LNCaP clone FGC (cell line): Measurements from ENCODE around the gene CFAP100.

Experiments used
- DNase-seq: peaks from one replicate; pipeline ENCODE4 v3.0.0-alpha.2; 2011; ENCODE audit warnings: low read depth
- H3K4me3 ChIP-seq: 2 replicates; pipeline ENCODE4 v1.5.1; 2011; ENCODE audit warnings: mild to moderate bottlenecking, low read depth, low read length, control low read depth
- TF ChIP-seq, protein P1 (sequence below): IDR thresholded peaks from 2 replicates; pipeline ENCODE4 v1.5.1; 2012; ENCODE audit warnings: mild to moderate bottlenecking; ENCODE audit not compliant: control insufficient read depth, insufficient read depth; ENCODE audit errors: extremely low read depth

CFAP100 gene

DNA sequence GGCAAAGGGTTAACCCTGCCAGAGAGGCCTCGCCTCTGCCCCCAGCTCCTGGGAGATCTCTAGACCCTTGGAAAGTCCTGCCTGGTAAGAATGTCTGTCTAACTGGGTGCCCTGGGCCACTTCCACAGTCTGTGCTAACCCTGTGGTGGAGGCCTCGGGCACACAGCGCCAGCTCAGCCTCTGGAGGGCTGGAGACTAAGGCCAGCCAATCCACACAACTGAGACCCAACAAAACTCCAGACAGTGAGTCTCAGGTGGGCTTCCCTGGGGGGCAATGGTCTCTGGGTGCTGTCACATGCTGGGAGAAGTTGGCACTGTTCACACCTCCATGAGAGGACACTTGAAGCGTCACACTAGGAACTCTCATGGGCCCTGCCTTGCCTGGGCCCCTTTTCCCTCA, 61.5 kb downstream of the CFAP100 start:
- no peak for DNase-seq
- H3K4me3 ChIP-seq: no peak overlapping the region
- TF ChIP-seq, protein P1, sequence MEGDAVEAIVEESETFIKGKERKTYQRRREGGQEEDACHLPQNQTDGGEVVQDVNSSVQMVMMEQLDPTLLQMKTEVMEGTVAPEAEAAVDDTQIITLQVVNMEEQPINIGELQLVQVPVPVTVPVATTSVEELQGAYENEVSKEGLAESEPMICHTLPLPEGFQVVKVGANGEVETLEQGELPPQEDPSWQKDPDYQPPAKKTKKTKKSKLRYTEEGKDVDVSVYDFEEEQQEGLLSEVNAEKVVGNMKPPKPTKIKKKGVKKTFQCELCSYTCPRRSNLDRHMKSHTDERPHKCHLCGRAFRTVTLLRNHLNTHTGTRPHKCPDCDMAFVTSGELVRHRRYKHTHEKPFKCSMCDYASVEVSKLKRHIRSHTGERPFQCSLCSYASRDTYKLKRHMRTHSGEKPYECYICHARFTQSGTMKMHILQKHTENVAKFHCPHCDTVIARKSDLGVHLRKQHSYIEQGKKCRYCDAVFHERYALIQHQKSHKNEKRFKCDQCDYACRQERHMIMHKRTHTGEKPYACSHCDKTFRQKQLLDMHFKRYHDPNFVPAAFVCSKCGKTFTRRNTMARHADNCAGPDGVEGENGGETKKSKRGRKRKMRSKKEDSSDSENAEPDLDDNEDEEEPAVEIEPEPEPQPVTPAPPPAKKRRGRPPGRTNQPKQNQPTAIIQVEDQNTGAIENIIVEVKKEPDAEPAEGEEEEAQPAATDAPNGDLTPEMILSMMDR: no peak

- H3K4me3 ChIP-seq: no peak overlapping the region
- TF ChIP-seq, protein P1: no peak
- DNase-seq: no peak
Measured at GRCh38 chr3:126456766-126457388, 62.2 kb downstream of the CFAP100 start.

DNA sequence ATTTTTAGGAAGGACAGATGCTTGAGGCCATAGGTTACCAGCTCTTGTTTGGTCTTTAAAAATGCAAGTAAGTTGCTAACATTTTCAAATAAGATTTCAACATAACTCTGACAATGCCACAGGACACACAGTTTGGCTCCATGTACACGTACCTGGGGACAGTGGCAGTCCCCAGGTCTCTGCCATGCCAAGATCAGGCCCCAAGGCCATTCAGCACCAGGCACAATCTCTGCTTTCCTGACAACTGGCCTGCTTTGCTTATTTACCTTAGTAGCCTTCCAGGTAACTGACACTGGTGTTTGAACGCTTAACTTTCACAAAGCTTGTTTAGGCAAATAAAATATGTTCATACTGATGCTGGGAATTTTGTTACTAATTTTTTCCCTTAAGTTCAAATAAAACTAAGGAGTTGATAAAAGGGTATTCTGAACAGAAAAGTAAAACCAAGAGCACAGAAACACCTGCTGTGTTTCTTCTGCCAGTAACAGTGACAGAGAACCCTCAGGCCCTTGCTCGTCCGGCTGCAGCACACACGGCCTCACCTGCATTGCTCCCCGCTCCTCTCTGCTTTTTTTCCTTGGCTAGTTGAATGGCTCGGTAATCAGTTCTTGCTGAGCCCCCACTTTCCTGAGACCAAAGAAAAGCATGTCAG, 64.5 kb downstream of the CFAP100 start:
- TF ChIP-seq, protein P1: no peak
- no peak for DNase-seq
- H3K4me3 ChIP-seq: no peak overlapping the region

DNA sequence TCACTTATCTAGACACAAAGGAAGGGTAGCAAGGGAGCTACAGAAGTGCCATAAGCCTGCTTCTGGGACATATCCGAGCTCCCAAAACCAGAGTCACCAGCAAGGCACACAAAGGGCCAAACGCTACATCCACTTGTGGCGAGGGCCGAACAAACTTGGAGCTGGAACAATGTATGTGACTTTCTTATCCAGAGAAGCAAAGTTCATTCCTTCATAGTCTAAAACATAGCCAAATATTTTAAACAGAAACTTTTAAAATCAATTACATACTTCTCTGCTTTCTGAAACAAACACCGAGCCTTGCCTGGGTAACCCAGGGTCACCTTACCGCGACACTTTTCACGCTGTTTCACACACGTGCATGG, 65.0 kb downstream of the CFAP100 start:
- no peak for DNase-seq
- TF ChIP-seq, protein P1: no peak
- H3K4me3 ChIP-seq: no peak overlapping the region

- TF ChIP-seq, protein P1: no peak
- no peak for DNase-seq
- H3K4me3 ChIP-seq: no peak overlapping the region
Measured at GRCh38 chr3:126460381-126460780, 65.7 kb downstream of the CFAP100 start.

- no peak overlapping the region for H3K4me3 ChIP-seq
- TF ChIP-seq, protein P1: no peak
- no peak for DNase-seq
Measured at GRCh38 chr3:126461450-126462070, 66.9 kb downstream of the CFAP100 start.
